ENCODE results near the gene PITX1. TPM values are rescaled to one million over a fixed set of nuclear protein-coding genes. Genes with fewer than 3 reads are reported as not detected.

The PITX1 gene
- total RNA-seq, 1 donor from 2014 or later, result not detected

DNA sequence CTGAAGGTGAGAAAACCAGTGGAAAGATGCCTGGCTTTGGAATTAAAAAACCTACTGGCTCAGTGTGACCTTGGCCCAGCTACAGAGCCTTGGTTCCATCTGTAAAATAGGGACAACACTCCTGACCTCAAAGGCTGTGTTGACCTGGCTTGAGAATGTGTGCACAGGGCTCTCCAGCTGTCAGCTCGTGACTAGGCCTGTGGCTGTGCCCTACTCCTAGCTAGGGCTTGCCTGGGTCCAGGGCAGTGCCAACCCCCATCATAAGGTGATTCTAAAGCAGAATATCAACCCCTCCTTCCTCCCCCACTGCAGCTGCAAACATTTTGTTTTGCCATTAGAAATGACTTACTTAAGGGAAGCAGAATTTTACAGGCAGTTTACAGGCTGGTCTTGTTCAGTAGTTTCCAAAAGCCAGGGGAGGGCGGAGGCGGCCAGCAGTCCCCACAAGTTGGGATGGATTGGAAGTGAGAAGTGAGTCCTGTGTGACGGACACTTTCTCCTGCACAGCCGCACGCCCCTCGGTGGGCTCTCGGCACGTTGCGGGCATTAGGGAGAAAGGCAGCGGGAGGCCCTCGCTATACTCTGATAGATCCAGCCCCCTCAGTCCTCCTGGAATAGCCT, 7.3 kb downstream of the PITX1 start:
- Mint-ChIP-seq H3K27ac (no peak overlapping the region), H3K27me3 (peaks cover 48% of the 10 kb centered on the region), H3K4me1 (peaks cover 26% of the 10 kb centered on the region), H3K36me3 (ENCODE audit: low read depth) (no peaks in the 10 kb centered on the region), H3K9me3 (peaks cover 5% of the 10 kb centered on the region), H3K4me3 (no peak overlapping the region)
- CTCF ChIA-PET, result no interaction called here
- intact Hi-C loops (cut with micrococcal nuclease), result no loop called here
- DNase-seq (no peak), ATAC-seq (ENCODE audit: low read depth) (no peak)
- POLR2A ChIA-PET, result no interaction called here
- TF ChIP-seq, protein P1, sequence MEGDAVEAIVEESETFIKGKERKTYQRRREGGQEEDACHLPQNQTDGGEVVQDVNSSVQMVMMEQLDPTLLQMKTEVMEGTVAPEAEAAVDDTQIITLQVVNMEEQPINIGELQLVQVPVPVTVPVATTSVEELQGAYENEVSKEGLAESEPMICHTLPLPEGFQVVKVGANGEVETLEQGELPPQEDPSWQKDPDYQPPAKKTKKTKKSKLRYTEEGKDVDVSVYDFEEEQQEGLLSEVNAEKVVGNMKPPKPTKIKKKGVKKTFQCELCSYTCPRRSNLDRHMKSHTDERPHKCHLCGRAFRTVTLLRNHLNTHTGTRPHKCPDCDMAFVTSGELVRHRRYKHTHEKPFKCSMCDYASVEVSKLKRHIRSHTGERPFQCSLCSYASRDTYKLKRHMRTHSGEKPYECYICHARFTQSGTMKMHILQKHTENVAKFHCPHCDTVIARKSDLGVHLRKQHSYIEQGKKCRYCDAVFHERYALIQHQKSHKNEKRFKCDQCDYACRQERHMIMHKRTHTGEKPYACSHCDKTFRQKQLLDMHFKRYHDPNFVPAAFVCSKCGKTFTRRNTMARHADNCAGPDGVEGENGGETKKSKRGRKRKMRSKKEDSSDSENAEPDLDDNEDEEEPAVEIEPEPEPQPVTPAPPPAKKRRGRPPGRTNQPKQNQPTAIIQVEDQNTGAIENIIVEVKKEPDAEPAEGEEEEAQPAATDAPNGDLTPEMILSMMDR (IDR thresholded peaks at IDR 0.05), result no peak

DNA sequence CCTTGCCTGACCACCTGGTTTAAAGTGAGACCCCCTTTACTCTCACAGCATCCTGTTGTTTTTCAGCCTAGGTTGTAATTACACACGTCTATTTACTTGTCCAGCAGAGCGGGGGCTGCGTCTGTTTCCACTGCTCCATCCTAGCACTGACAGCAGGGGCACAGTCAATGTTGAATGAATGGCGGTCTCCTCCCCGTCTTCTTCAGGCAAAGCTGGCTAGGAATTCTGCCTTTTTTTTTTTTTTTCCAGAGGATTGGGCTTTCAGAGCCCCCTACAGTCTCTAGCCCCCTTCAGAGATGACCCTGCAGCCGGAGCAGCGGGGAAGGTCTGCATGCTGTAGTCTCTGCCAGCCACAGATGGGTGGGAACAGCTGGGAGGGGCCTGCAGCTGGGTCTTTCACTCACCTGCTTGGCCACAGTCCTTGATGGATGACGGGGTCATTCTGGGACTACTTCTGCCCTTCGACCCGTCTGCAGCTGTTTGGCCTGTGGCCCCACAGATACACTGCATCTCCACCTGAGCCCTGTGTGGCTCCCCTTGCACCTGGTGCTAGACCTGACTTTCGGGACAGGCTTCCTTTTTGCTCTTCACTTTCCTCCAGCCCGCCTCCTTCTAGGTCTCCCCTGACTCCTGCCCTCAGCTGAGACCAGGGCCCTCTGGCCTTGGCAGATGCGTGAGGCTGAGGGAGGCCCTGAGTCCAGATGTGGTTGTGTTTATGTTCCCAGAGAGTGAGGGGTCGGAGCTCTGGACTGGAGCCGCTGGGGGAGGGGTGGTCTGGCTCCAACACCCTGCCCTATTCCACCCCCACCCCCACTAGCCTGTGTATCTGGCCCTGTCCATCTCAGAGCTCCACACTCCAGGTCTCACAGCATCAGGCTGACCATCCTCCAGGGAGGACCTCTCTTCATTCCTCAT, 8.0 kb downstream of the PITX1 start:
- peaks cover 5% of the 10 kb centered on the region for H3K9me3 Mint-ChIP-seq
- CTCF ChIA-PET, result no interaction called here
- H3K4me1 Mint-ChIP-seq, result peaks cover 20% of the 10 kb centered on the region
- POLR2A ChIA-PET, result no interaction called here
- H3K4me3 Mint-ChIP-seq, result no peak overlapping the region
- intact Hi-C loops (cut with micrococcal nuclease), result no loop called here
- no peak overlapping the region for H3K27ac Mint-ChIP-seq
- DNase-seq, result no peak
- peaks cover 43% of the 10 kb centered on the region for H3K27me3 Mint-ChIP-seq
- H3K36me3 Mint-ChIP-seq (ENCODE audit: low read depth), result no peaks in the 10 kb centered on the region
- no peak for ATAC-seq (ENCODE audit: low read depth)
- TF ChIP-seq, protein P1 (IDR thresholded peaks at IDR 0.05), result no peak

DNA sequence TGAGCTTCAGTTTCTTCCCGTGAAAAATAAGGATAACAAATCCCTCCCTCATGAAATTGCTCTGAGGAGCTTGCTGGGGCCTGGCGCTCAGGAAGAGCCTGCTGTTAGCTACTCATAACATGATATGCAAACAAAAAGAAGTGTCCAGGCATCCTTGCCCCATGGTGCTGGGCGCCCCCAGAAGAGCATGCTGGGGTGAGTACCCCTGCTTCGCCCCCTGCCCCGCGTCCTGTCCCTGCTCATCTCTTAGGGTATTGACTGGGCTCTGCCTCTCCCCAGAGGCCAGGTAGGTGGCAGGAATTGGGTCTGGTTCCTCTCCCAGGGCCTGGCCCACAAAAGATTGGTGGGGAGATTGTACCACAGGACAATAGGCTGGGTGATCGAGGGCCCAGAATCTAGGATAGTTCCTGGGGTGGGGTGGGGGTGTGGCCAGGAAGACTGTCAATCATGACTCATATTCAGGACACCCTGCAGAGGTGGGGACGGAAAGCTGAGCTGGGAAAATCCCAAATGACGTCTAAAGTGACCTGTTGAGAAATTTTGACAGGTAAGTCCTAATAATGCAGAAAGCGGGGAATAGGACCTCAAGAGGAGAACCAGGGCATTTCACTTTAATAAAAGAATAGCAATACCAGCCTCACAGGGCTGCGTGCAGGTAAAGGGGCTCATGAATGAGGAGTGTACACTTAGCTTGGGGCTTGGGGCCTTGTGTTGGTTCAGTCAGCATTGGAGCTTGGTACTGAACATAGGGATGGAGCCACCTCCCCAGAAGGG, 8.9 kb downstream of the PITX1 start:
- CTCF ChIA-PET, result no interaction called here
- H3K4me1 Mint-ChIP-seq, result peaks cover 12% of the 10 kb centered on the region
- TF ChIP-seq, protein P1 (IDR thresholded peaks at IDR 0.05), result no peak
- DNase-seq (no peak), ATAC-seq (ENCODE audit: low read depth) (no peak)
- intact Hi-C loops (cut with micrococcal nuclease), result no loop called here
- H3K27me3 Mint-ChIP-seq, result peaks cover 37% of the 10 kb centered on the region
- POLR2A ChIA-PET, result no interaction called here
- no peaks in the 10 kb centered on the region for H3K36me3 Mint-ChIP-seq (ENCODE audit: low read depth)
- H3K9me3 Mint-ChIP-seq, result peaks cover 5% of the 10 kb centered on the region
- no peak overlapping the region for H3K4me3 Mint-ChIP-seq
- no peak overlapping the region for H3K27ac Mint-ChIP-seq

DNA sequence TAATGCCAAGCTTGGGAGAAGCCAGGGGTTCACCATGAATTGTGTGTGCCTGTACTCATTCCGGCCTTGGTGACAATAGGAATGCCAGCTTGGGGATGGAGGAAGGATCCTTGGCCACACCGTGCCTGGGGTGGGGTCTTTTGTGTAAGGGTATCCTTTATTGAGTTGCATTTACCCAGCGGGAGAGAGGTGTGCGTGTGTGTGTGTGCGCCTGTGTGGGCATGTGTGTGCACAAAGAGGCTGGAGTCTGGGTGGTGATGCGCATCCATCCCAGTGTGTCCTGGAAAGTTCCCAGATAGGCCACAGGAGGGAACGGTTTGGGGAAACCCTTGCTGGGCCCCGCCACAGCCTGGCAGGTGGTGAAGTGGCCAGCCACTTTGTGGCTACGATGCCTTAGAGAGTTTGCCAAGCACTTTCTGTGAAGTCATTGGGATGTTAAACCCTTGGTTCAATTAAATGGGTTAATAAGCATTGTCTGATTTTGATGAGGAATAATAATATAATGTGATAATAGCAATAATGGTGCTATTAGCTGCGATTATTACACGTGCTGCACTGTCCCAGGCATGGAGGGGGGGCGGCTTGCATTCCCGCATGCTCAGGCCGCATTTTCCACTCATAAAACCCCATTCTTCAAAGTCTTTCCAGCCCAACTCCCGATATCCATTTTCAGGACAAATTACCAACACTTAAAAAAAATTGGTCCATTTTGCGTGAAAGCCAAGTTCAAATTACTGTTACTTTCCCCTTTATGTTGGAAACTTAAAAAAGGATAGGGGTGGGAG, 13.7 kb downstream of the PITX1 start:
- H3K4me3 Mint-ChIP-seq, result no peak overlapping the region
- intact Hi-C loops (cut with micrococcal nuclease), result no loop called here
- H3K9me3 Mint-ChIP-seq, result no peaks in the 10 kb centered on the region
- H3K36me3 Mint-ChIP-seq (ENCODE audit: low read depth), result no peaks in the 10 kb centered on the region
- H3K27me3 Mint-ChIP-seq, result peaks cover 15% of the 10 kb centered on the region
- TF ChIP-seq, protein P1 (IDR thresholded peaks at IDR 0.05), result no peak
- no peaks in the 10 kb centered on the region for H3K4me1 Mint-ChIP-seq
- DNase-seq (no peak), ATAC-seq (ENCODE audit: low read depth) (no peak)
- no peak overlapping the region for H3K27ac Mint-ChIP-seq
- ChIA-PET CTCF (no interaction called here), POLR2A (no interaction called here)

All from activated B cell treated with CpG ODN at 0.5 μM for 24 hours (primary cell).